Measurements from ENCODE around the gene KCNK1. TPM values are rescaled to one million over a fixed set of nuclear protein-coding genes. Genes with fewer than 3 reads are reported as not detected.

KCNK1 gene
- total RNA-seq, 1 experiment from 2014 or later = 31.1 TPM

DNA sequence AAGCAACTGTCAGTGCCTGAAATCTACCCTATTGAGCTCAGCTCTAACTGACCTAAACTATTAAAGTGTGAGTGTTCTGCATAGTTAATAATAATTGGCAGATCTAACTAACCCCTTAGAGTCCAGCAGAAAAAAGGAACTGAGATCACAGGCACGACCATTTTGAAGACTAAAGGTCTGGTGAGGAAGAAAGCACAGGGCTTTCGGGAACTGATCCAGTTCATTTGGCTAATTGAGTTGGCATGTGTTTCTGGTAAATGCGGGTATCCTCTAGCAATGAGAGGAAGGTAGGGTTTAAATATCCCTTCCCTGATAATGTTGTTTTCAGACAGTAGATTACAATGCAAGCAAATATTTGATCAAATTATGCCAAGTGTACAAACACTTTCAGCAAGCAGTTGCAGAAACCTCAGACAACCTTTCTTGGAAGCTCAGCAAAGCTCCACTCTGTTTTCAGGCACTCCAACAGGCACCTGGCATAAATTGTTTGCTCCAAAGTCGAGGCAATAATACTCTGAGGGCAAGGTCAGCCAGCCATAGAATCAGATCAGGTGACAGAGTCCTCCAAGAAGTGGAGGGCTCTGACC, 100.8 kb downstream of the KCNK1 start:
- ATAC-seq (no peak), DNase-seq (no peak)
- Histone ChIP-seq H2AFZ (ENCODE audit: low read length) (no peak overlapping the region), H3K9ac (ENCODE audit: low read length) (no peak overlapping the region), H3K36me3 (ENCODE audit: low read depth, low read length) (no peaks in the 10 kb centered on the region), H3K4me2 (ENCODE audit: low read length) (no peak overlapping the region), H3K9me2 (replicated peaks; ENCODE audit: low read length) (no peaks in the 10 kb centered on the region), H3F3A (ENCODE audit: low read length, unreplicated experiment) (no peaks in the 10 kb centered on the region), H3K9me3 (ENCODE audit: low read length) (no peaks in the 10 kb centered on the region), H3K27me3 (ENCODE audit: low read length) (no peaks in the 10 kb centered on the region), H4K20me1 (ENCODE audit: low read length) (no peaks in the 10 kb centered on the region), H3K79me2 (ENCODE audit: low read length) (no peaks in the 10 kb centered on the region), H3K27ac (ENCODE audit: low read length) (no peak overlapping the region), H3K4me1 (ENCODE audit: insufficient read depth, low read length) (no peaks in the 10 kb centered on the region), H3K4me3 (ENCODE audit: low read length) (no peak overlapping the region)
- CTCF ChIA-PET = no interaction called here
- BruUV-seq (replicated peaks) = no TSS peak
- TF ChIP-seq EZH2phosphoT487 (IDR thresholded peaks at IDR 0.05; ENCODE audit: borderline replicate concordance, low read length) = no peak
- POLR2A ChIA-PET (ENCODE audit: unreplicated experiment) = no interaction called here
- intact Hi-C loops (cut with micrococcal nuclease) = no loop called here

DNA sequence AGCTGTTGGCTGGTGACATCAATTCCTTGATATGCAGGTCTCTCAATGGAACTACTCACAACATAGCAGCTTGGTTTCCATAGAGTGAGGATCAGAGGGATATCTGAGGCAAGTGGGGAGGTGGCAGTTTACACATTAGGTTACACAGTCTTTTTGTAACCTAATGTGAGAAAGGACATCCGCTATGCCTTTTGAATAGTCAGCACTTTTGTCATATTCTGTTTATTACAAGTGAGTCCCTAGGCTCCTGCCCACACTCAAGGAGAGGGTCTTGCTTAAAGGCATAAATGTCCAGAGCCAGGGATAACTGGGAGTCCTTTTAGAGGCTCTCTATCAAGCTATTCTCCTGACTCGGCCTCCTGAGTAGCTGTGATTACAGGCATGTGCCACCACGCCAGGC, 104.2 kb downstream of the KCNK1 start:
- DNase-seq (no peak), ATAC-seq (no peak)
- CTCF ChIA-PET = no interaction called here
- no peaks in the 10 kb centered on the region for H3K9me3 ChIP-seq (ENCODE audit: low read length)
- no TSS peak for BruUV-seq (replicated peaks)
- H3K4me1 ChIP-seq (ENCODE audit: insufficient read depth, low read length) = peaks cover 4% of the 10 kb centered on the region; the same call in 1 of the 2 replicates
- H3K27me3 ChIP-seq (ENCODE audit: low read length) = no peaks in the 10 kb centered on the region
- intact Hi-C loops (cut with micrococcal nuclease) = no loop called here
- POLR2A ChIA-PET (ENCODE audit: unreplicated experiment) = no interaction called here
- H4K20me1 ChIP-seq (ENCODE audit: low read length) = no peaks in the 10 kb centered on the region
- no peak overlapping the region for H2AFZ ChIP-seq (ENCODE audit: low read length)
- no peaks in the 10 kb centered on the region for H3K79me2 ChIP-seq (ENCODE audit: low read length)
- TF ChIP-seq EZH2phosphoT487 (IDR thresholded peaks at IDR 0.05; ENCODE audit: borderline replicate concordance, low read length) (no peak), EZH2 (IDR thresholded peaks at IDR 0.05; ENCODE audit: low read length, unreplicated experiment) (no peak)
- TF ChIP-seq, protein P1, sequence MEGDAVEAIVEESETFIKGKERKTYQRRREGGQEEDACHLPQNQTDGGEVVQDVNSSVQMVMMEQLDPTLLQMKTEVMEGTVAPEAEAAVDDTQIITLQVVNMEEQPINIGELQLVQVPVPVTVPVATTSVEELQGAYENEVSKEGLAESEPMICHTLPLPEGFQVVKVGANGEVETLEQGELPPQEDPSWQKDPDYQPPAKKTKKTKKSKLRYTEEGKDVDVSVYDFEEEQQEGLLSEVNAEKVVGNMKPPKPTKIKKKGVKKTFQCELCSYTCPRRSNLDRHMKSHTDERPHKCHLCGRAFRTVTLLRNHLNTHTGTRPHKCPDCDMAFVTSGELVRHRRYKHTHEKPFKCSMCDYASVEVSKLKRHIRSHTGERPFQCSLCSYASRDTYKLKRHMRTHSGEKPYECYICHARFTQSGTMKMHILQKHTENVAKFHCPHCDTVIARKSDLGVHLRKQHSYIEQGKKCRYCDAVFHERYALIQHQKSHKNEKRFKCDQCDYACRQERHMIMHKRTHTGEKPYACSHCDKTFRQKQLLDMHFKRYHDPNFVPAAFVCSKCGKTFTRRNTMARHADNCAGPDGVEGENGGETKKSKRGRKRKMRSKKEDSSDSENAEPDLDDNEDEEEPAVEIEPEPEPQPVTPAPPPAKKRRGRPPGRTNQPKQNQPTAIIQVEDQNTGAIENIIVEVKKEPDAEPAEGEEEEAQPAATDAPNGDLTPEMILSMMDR (conservative IDR thresholded peaks at IDR 0.05; ENCODE audit: low read depth, low read length) = no peak
- H3K9me2 ChIP-seq (replicated peaks; ENCODE audit: low read length) = no peaks in the 10 kb centered on the region
- H3K9ac ChIP-seq (ENCODE audit: low read length) = no peak overlapping the region
- no peak overlapping the region for H3K27ac ChIP-seq (ENCODE audit: low read length)
- no peak overlapping the region for H3K4me2 ChIP-seq (ENCODE audit: low read length)
- no peak overlapping the region for H3K4me3 ChIP-seq (ENCODE audit: low read length)
- no peaks in the 10 kb centered on the region for H3K36me3 ChIP-seq (ENCODE audit: low read depth, low read length)
- H3F3A ChIP-seq (ENCODE audit: low read length, unreplicated experiment) = no peaks in the 10 kb centered on the region

DNA sequence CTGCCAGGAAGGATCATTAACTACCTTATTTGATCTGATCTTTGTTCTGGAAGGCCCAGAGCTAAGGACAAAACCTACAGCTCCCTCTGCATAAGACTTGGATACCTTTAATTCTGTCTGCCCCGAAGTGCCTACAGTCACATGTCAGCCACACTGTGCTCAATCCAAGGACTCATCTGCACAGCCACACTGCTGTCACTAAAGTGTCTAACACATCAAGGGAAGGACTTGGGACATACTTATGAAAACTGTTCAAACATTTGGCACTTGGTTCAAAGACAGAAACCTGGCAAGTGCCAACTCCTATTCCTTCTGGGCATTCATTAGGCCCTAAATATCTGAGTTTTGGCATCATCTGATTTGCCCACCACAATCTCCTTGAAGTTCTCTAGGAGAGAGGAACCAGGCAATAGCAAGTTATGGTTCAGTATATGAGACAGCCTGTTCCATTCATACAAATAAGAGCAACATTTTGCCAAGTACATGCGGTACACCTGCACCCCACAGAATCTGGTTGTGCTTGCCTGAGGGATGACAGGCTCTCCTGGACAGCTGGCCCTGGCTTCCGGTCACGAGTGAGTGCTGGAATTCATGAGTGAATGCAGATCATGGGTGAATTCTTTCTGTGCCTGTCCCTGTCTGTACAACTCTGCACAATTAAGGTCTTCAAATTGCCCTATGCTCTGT, 105.9 kb downstream of the KCNK1 start:
- no TSS peak for BruUV-seq (replicated peaks)
- no peaks in the 10 kb centered on the region for H3K27me3 ChIP-seq (ENCODE audit: low read length)
- ChIA-PET POLR2A (ENCODE audit: unreplicated experiment) (no interaction called here), CTCF (no interaction called here)
- no peak for TF ChIP-seq EZH2 (IDR thresholded peaks at IDR 0.05; ENCODE audit: low read length, unreplicated experiment)
- TF ChIP-seq, protein P1 (conservative IDR thresholded peaks at IDR 0.05; ENCODE audit: low read depth, low read length) = no peak
- TF ChIP-seq EZH2phosphoT487 (IDR thresholded peaks at IDR 0.05; ENCODE audit: borderline replicate concordance, low read length) = no peak
- H3K79me2 ChIP-seq (ENCODE audit: low read length) = no peaks in the 10 kb centered on the region
- H4K20me1 ChIP-seq (ENCODE audit: low read length) = no peaks in the 10 kb centered on the region
- H3K4me1 ChIP-seq (ENCODE audit: insufficient read depth, low read length) = peaks cover 4% of the 10 kb centered on the region; the same call in 1 of the 2 replicates
- no peak overlapping the region for H3K4me3 ChIP-seq (ENCODE audit: low read length)
- H3K4me2 ChIP-seq (ENCODE audit: low read length) = no peak overlapping the region
- H3K9ac ChIP-seq (ENCODE audit: low read length) = no peak overlapping the region
- H3F3A ChIP-seq (ENCODE audit: low read length, unreplicated experiment) = no peaks in the 10 kb centered on the region
- no peak overlapping the region for H3K27ac ChIP-seq (ENCODE audit: low read length)
- no peaks in the 10 kb centered on the region for H3K9me3 ChIP-seq (ENCODE audit: low read length)
- H3K36me3 ChIP-seq (ENCODE audit: low read depth, low read length) = no peaks in the 10 kb centered on the region
- no peaks in the 10 kb centered on the region for H3K9me2 ChIP-seq (replicated peaks; ENCODE audit: low read length)
- no peak overlapping the region for H2AFZ ChIP-seq (ENCODE audit: low read length)
- intact Hi-C loops (cut with micrococcal nuclease) = no loop called here
- DNase-seq (no peak), ATAC-seq (no peak)

All from PC-3 (cell line).